Measurements from ENCODE around the gene CORO2A.
"Not testable (repeated sequence)": the region's sequence is repeated elsewhere in the genome, so short reads cannot be mapped to it uniquely, and the experiment has no call there.

Gene CORO2A

DNA sequence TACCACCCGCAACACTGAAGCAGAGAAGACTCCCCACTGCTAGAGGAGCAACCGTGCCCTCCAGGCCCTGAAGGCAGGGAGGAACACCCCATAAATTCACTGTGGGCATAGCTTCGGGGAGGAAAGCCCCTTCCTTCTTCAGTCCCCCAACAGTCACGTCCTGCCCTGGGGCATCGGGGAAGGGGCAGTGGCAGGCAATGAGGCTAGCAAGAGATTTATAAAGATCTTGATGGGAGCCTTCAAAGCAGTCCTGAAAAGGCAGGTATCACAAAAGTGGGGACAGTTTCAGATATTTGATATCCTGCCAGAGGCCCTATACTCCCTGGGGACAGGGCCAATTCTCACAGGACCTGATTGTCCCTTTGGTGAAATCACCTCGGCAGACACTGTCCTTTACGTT is 56.5 kb downstream of the CORO2A start:
- DNase-seq (ENCODE audit: low spot score): no peak

DNA sequence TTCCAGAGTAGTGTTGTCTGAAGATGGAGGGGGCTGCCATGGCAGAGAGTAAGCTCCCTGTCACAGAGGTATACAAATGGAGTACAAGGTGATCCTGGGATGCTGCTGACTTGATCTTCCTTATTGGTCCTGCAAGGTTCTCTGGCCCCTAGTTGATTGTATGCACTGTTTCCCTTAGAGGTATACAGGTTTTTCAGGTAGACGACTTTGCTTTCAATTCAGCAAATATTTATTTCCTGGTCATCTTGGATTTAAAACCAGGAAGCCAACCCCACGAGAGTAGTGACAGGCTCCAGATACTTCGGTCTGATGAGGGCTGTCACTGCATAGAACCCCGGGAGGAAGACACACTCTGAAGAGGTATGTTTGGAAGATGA is 56.9 kb downstream of the CORO2A start:
- no peak for DNase-seq (ENCODE audit: low spot score)

DNA sequence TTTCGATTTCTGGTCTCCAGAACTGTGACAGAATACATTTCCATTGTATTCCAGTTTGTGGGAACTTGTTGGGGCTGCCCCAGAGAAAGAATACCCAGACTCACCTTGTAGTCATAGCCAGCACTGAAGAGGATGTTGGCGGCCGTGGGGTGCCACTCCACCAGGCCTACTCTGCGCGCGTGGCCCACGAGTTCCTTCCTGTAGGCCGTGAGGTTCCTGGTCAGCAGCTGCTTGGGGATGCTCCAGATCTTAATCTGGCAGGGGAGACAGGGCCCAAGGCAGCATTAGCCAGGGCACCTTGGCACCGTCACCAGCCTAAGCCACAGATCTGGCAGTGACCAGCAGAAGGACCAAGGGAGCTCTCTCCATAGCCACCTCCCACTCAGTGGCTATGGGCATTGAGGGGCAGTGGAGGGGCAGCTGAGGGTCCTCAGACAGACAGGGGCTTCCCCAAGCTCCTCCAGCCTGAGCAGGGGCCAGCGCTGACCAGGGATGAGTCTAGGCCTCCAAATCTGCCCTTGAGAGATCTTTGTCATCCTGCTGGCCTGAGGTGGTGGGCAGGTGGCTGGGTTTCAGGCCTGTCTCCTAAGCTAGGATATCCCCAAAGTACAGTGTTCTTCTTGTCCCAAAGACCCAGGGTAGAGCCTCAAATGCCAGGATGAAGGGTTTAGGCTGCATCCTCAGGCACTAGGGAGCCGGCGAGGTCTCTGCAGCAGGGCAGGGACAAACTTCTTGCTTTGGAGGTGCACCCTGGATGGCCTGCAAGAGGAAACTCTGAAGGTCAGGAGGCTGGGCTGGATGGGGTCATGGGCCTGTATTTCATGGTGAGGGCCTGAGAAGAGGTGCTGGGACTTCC is 57.5 kb downstream of the CORO2A start:
- DNase-seq (ENCODE audit: low spot score): no peak

DNA sequence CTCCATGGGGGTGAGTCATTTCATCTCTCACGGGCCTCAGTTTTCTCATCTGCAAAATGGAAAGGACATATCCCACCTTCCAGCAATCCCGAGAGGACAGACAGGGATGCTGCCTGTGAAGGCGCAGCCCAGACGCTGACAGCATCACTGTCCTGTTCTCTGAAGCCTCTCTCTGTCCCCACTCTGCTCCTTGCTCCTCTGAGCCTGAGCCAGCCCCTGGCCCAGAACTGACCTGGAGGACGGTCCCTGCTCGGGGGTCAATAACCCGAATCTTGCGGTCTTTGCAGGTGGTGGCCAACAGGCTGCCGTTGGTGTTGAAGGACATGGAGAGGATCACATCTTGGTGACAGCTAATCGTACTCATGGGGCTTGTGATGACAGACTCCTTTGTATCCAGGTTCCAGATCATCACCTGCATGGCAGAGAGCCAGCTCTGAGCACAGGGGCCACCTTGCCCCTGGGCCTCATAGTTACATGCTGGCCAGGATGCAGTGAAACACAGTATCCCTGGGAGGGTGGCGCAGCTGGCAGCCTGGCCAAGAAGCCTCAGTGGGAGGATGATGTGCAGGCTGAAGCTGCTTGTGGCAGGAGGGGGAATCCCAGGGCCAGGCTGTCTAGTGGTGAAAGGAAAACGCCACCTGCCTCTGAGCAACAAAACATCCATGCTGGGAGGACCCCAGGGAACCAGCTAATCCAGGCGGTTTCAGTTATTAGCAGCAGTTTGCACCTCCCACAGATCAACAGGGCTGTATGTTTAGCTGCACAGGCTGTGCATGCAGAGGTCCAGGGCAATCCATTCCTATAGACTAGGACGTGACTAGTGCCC is 59.4 kb downstream of the CORO2A start:
- no peak for DNase-seq (ENCODE audit: low spot score)

- no peak for DNase-seq (ENCODE audit: low spot score)
Measured at GRCh38 chr9:98132158-98132557, 60.3 kb downstream of the CORO2A start.

DNA sequence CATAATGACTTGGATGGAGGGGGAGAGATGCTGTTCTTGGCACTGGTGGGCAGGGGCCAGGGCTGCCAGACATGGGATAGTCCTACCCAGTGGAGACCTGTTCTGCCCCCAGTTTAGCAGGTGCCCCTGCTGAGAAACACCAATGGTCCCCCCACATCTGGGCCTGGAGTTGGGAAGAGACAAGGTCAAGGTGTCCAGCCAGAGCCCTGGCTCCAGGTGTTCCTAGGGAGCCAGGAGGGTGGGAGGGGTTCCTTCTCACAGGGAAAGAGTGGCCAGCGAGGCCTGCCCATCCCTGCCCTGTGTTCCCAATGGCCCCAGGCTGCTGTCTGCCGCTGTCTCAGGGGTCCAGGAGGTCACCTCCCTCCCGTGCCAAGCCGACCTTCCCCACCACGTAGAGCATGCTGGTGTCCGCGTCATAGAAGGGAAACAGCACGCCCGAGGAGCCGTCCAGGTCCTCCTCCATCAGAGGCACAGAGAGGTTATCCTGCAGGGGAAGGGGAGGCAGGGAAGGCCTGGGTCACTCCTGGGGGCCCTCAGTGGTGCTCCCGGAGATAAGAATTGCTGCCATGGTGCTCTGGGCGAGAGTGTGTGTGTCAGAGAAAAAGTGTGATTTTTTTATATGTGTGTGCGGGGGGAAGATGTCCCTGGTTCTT is 61.7 kb downstream of the CORO2A start:
- no peak for DNase-seq (ENCODE audit: low spot score)

DNA sequence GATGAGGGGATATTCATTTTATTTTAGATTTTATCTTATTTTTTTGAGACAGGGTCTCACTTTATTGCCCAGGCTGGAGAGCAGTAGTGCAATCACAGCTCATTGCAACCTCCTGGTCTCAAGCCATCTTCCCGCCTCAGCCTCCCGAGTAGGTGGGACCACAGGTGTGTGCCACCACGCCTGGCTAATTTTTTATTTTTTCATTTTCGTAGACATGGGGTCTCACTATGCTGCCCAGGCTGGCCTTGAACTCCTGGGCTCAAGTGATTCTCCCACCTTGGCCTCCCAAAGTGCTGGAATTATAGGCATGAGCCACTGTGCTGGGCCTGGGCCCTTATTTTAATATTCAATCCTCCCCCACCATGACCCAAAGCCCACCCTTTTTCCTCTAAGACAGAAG is 62.4 kb downstream of the CORO2A start:
- not testable (repeated sequence) for DNase-seq (ENCODE audit: low spot score)

- peak; percentile 34 for DNase-seq (ENCODE audit: low spot score)
Measured at GRCh38 chr9:98129451-98129881, 63.0 kb downstream of the CORO2A start.

DNA sequence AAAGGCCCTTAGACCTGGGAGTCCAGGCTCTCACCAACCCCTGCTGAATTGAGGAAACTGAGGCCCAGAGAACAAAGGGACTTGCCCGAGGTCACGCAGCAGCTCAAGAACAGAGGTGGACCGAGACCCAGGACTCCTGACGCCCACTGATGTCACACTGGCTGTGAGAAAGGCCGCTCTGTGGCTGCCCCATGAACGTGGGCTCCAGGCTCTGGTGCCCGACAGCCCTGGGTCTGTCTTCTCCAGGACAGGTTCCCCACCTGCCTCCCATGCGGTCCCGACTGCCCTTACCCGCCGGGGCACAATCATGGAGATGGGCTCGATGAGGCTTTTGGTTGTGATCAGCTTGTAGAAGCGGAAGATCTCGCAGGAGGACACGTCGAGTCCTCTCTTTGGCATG is 64.1 kb downstream of the CORO2A start:
- no peak for DNase-seq (ENCODE audit: low spot score)

DNA sequence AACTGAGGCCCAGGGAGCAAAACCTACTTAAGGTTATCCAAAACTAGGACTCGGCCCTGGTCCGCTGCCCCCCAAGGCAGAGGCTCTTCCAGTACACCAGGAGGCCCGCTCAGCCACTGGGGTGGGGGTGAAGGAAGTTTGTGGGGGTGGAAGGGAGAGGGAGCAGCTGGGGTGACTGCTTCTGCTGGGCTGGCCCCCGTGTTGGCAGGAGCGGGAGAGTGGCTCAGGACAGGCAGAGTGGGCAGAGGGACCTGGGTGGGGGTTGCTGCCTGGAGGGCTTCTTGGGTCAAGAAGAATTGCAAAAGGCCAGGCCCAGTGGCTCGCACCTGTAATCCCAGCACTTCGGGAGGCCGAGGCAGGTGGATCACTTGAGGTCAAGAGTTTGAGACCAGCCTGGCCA is 65.2 kb downstream of the CORO2A start:
- DNase-seq (ENCODE audit: low spot score): no peak

DNA sequence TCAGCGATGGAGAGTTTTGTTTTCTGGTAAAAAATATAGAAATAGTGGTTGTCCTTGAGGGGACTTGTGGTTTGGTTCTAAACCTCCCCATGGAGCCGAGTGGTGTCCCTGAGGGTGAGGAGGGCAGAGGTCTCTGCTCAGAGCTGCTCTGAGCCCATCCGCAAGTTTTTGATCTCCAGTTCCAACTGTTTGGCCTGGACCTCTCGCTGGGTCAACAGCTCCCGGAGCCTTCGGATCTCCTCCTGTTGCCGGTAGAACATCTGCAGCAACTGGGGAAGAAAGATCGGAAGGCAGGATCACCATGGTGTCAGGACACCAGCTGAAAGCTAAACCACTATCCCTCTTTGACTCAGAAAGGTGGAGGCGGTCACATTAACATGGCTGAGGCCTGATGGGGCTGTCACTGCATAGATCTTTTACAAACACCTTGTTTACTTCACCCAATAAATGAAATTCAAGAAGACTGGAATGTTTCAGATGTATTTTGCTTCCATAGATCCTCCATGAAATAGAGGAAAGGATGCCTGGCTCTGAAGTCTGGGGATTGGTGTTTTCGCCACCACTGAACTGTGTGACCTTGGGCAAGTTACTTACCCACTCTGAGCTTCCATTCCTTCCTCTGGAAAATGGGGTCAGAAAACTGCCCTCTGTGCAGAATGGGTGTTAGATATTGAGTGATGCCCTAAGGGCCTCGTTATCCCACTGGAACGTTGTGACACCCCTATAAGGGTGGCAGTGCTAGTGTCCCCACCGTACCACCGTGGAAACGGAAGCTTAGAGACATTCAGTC is 67.6 kb downstream of the CORO2A start:
- DNase-seq (ENCODE audit: low spot score): no peak

- not testable (repeated sequence) for DNase-seq (ENCODE audit: low spot score)
Measured at GRCh38 chr9:98124091-98124490, 68.3 kb downstream of the CORO2A start.

DNA sequence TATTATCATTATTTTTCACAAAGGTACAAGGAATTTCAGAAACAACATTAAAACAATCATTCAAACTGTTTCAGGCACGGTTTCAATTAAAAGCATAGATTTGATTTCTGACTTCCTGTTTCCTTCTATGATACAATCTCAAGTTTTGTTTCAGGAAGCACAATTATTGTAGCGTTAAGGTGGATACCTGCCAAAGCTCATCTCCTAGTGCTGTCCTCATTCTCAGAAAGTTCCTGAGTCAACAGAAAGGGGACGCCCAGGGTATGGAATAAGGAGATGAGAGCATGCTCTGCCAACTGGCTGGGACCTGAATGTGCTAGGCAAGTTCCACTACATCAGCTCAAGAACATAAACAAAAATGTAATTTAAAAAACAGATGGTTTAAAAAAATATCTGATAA is 71.4 kb downstream of the CORO2A start:
- DNase-seq (ENCODE audit: low spot score): no peak

DNA sequence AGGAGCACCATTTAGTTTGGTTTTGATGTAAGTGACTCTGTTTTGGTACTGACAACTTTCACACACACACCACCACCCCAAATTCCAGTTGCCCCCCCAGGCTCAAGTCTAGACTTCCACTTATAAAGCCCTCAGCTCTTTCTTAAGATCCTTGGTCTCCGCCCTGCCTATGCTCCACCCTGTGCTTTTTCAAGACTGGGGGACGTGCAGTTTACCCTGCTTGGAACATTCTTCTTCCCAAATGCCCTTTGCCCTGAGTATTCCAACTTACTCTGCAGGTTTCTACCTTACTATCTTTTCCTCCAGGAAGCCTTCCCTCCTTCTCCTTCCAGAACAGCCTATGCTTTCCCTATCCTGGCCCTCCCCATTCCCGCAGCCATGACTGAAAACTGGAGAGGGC is 72.0 kb downstream of the CORO2A start:
- DNase-seq (ENCODE audit: low spot score): no peak

DNA sequence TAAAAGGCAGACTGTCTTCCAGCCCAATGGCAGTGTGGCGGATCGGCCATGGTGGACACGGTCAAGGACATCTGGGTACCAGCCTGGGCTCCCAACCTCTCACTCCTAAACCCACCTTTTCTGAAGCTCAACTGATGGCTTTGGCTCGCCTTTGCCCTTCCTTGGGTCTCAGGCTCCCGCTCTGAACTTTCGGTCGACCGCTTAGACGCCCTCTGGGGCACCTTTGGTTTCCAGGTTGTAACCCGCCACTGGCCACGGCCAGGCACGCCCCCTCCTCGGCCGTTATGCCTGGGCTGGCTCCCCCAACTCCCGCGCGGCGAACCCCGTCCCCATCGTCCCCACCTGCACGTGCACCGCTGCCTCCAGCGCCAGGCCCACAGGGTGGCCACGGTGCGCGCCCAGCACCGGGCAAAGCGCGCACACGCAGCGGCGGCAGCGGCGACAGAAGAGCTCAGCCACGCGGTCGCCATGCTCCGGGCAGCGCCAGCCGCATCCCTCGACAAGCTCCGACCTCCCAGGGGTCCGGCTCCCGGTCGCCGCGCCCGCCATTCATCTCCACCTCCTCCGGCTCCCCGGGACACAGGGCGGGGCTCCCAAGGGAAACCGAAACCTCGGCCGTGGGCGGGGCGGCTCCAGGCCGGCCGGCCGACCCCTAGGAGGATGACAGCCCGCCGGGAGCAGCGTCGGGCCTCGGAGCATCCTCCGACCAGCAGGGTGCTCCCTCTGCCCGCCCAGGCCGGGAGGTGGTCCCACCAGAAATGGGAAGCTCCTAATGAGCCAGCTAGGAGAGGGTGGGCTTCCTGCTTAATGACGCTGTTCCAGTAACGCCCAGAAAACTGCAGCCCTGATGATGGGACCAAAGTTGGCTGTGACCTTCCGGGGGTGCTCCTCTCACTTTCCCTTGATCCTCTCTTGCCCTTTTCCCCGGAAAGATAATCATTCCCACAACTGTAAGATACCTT is 73.5 kb downstream of the CORO2A start, which contains the start of gene TRIM14:
TRIM14 (minus strand) TSS at position 583 of the 962 bp plus-strand sequence; CDS start at position 549, 34 bp downstream.
- no peak for DNase-seq (ENCODE audit: low spot score)

DNA sequence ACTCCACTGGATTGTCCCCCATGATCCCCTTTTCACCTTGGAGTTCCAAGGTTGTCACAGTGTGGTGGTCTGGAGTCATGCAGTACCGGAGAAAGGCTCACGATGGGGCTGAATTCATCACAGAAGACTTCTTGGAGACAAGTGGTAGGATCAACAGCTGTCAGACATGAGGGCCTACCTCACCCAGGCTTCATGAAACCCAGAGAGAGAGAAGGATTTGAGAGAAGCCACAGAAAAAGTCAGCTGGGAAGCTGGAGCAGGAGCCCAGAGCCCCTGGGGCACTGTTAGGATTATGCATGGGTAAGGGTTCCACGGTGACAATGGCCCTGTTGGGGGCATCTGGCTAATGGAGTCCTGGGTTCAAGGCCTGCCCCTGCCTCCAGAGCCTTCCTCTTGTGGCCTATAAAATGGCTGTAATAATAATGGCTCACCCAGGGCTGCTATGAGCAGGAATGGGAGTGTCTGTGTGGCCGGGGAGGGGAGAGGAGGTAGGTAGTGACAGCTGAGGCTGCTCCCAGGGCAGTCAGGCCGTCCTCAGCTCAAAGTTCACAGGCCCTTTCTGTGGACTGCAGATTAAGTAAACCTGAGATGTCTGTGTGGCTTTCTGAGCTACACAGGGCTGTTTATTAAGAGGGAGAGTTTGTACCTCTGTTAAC is 74.3 kb downstream of the CORO2A start:
- DNase-seq (ENCODE audit: low spot score): no peak

- not testable (repeated sequence) for DNase-seq (ENCODE audit: low spot score)
Measured at GRCh38 chr9:98117097-98117496, 75.3 kb downstream of the CORO2A start.

- DNase-seq (ENCODE audit: low spot score): no peak
Measured at GRCh38 chr9:98109052-98109451, 83.4 kb downstream of the CORO2A start.

- no peak for DNase-seq (ENCODE audit: low spot score)
Measured at GRCh38 chr9:98108531-98109031, 83.9 kb downstream of the CORO2A start.

DNA sequence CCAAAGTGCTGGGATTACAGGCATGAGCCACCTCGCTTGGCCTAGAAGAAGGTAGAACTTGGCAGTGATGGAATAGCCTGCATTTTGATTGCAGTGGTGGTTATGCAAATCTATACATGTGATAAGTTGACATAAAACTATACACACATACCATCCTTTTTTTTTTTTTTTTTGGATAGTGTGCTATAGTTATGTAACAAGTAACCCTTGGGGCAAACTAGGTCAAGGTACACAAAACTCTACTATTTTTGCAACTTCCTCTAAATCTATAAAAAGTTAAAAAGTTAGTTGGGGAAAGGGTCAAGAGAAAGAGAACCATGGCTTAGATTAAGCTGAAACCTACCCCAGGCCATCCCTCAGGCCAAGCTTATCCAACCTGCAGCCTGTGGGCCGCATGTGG is 84.5 kb downstream of the CORO2A start:
- DNase-seq (ENCODE audit: low spot score): no peak
